NCI-H524 treated with DMSO at 0.1 percent for 48 hours (cell line): ENCODE results near the gene TTYH3.
"Not testable (repeated sequence)": the region's sequence is repeated elsewhere in the genome, so short reads cannot be mapped to it uniquely, and the experiment has no call there.

Experiments used
- DNase-seq: peaks from one replicate; lab custom pipeline; 2025; lab: John Stamatoyannopoulos, UW

TTYH3 gene

GRCh38 chr7:2603044-2603965 lies 28.5 kb upstream of the TTYH3 start:
- DNase-seq: no peak

GRCh38 chr7:2604608-2605174 lies 27.1 kb upstream of the TTYH3 start:
- no peak for DNase-seq

GRCh38 chr7:2605608-2606538 lies 25.9 kb upstream of the TTYH3 start:
- no peak for DNase-seq

- DNase-seq: no peak
Observed at GRCh38 chr7:2606539-2606936, 25.2 kb upstream of the TTYH3 start.

- DNase-seq: no peak
Observed at GRCh38 chr7:2607122-2607922, 24.5 kb upstream of the TTYH3 start.

GRCh38 chr7:2607923-2608904 lies 23.6 kb upstream of the TTYH3 start:
- DNase-seq: no peak

GRCh38 chr7:2608921-2609411 lies 22.8 kb upstream of the TTYH3 start:
- no peak for DNase-seq

- not testable (repeated sequence) for DNase-seq
Observed at GRCh38 chr7:2609646-2610045, 22.1 kb upstream of the TTYH3 start.

- DNase-seq: no peak
Observed at GRCh38 chr7:2610466-2610865, 21.3 kb upstream of the TTYH3 start.

GRCh38 chr7:2610898-2611297 lies 20.9 kb upstream of the TTYH3 start:
- DNase-seq: no peak

GRCh38 chr7:2611401-2611800 lies 20.4 kb upstream of the TTYH3 start:
- no peak for DNase-seq

- DNase-seq: no peak
Observed at GRCh38 chr7:2611922-2612321, 19.9 kb upstream of the TTYH3 start.

- no peak for DNase-seq
Observed at GRCh38 chr7:2612445-2613097, 19.2 kb upstream of the TTYH3 start.

GRCh38 chr7:2613098-2613930 lies 18.5 kb upstream of the TTYH3 start:
- no peak for DNase-seq

- no peak for DNase-seq
Observed at GRCh38 chr7:2613931-2614600, 17.7 kb upstream of the TTYH3 start.

GRCh38 chr7:2614631-2615330 lies 17.0 kb upstream of the TTYH3 start:
- no peak for DNase-seq
